Islet precursor cell (in vitro differentiated cells): ENCODE results near the gene MGLL.
A peak's percentile ranks its signal among the peaks of the same experiment; 100 is the strongest.

Experiments
- DNase-seq: peaks from one replicate; pipeline ENCODE4 v3.0.0-alpha.2; 2018

The MGLL gene

GRCh38 chr3:127770671-127771355, 51.5 kb downstream of the MGLL start:
- DNase-seq: peak; percentile 81

- no peak for DNase-seq
Measured at GRCh38 chr3:127769284-127770081, 52.8 kb downstream of the MGLL start.

- DNase-seq: peak; percentile 72
Measured at GRCh38 chr3:127768346-127769008, 53.8 kb downstream of the MGLL start.

- no peak for DNase-seq
Measured at GRCh38 chr3:127767126-127767525, 55.2 kb downstream of the MGLL start.

- no peak for DNase-seq
Measured at GRCh38 chr3:127765735-127766134, 56.6 kb downstream of the MGLL start.

- no peak for DNase-seq
Measured at GRCh38 chr3:127764841-127765362, 57.4 kb downstream of the MGLL start.

- DNase-seq: no peak
Measured at GRCh38 chr3:127764301-127764700, 58.0 kb downstream of the MGLL start.

GRCh38 chr3:127763816-127764215, 58.5 kb downstream of the MGLL start:
- DNase-seq: no peak

- no peak for DNase-seq
Measured at GRCh38 chr3:127763337-127763736, 59.0 kb downstream of the MGLL start.

- DNase-seq: no peak
Measured at GRCh38 chr3:127762787-127763105, 59.6 kb downstream of the MGLL start.

- no peak for DNase-seq
Measured at GRCh38 chr3:127762077-127762786, 60.1 kb downstream of the MGLL start.

GRCh38 chr3:127761441-127761801, 60.9 kb downstream of the MGLL start:
- DNase-seq: no peak

- no peak for DNase-seq
Measured at GRCh38 chr3:127760791-127761440, 61.4 kb downstream of the MGLL start.

- no peak for DNase-seq
Measured at GRCh38 chr3:127760361-127760760, 62.0 kb downstream of the MGLL start.

GRCh38 chr3:127759826-127760225, 62.5 kb downstream of the MGLL start:
- no peak for DNase-seq

- no peak for DNase-seq
Measured at GRCh38 chr3:127758013-127758412, 64.3 kb downstream of the MGLL start.

GRCh38 chr3:127755305-127755681, 67.0 kb downstream of the MGLL start:
- DNase-seq: no peak

GRCh38 chr3:127754411-127755304, 67.7 kb downstream of the MGLL start:
- DNase-seq: no peak

GRCh38 chr3:127753898-127754410, 68.4 kb downstream of the MGLL start:
- DNase-seq: no peak

GRCh38 chr3:127753338-127753737, 69.0 kb downstream of the MGLL start:
- no peak for DNase-seq

- DNase-seq: no peak
Measured at GRCh38 chr3:127751782-127752181, 70.5 kb downstream of the MGLL start.
